CD14-positive monocyte (primary cell): ENCODE data around the gene POR. TPM values are rescaled to one million over a fixed set of nuclear protein-coding genes. Genes with fewer than 3 reads are reported as not detected.
A peak's percentile ranks its signal among the peaks of the same experiment; 100 is the strongest.

Experiments used
- DNase-seq, 3 donors: peaks; one replicate each; pipeline ENCODE4 v3.0.0-alpha.2; 2011 to 2022
- H2AFZ ChIP-seq: 2 replicates; pipeline ENCODE4 v1.6.0; 2012; ENCODE audit warnings: mild to moderate bottlenecking, low read depth, low read length, inconsistent platforms; ENCODE audit not compliant: insufficient read depth, poor library complexity, severe bottlenecking
- H3K27ac ChIP-seq, 2 donors: 1 replicate in 1 of 2; 2 replicates in 1 of 2; pipeline ENCODE4 v1.5.1; 2012 to 2013; ENCODE audit warnings: low read length in 2 of 2, control low read depth in 1 of 2, inconsistent platforms in 1 of 2, low read depth in 1 of 2, mild to moderate bottlenecking in 1 of 2
- H3K27me3 ChIP-seq, 2 donors: one replicate each; pipeline versions ENCODE4 v1.6.0 to v1.6.1; 2011 to 2013; ENCODE audit warnings: low read length in 2 of 2; ENCODE audit not compliant: control insufficient read depth in 2 of 2, insufficient read depth in 2 of 2
- H3K36me3 ChIP-seq, 2 donors: replicated peaks in 1 of 2; 1 replicate in 1 of 2; 2 replicates in 1 of 2; pipeline versions ENCODE4 v1.5.1 to v1.6.1; 2012 to 2013; ENCODE audit warnings: low read length in 2 of 2, control low read depth in 1 of 2, inconsistent platforms in 1 of 2, mild to moderate bottlenecking in 1 of 2; ENCODE audit not compliant: insufficient read depth in 2 of 2, control insufficient read depth in 1 of 2
- H3K4me1 ChIP-seq, 2 donors: 1 replicate in 1 of 2; 2 replicates in 1 of 2; pipeline versions ENCODE4 v1.5.1 to v1.6.1; 2012 to 2013; ENCODE audit warnings: low read length in 2 of 2, control low read depth in 1 of 2, inconsistent platforms in 1 of 2, mild to moderate bottlenecking in 1 of 2, moderate library complexity in 1 of 2; ENCODE audit not compliant: insufficient read depth in 2 of 2, control insufficient read depth in 1 of 2
- H3K4me2 ChIP-seq: replicated peaks from 2 replicates; pipeline ENCODE3; 2012; ENCODE audit warnings: low read length, moderate library complexity, mild to moderate bottlenecking; ENCODE audit not compliant: poor library complexity, severe bottlenecking; ENCODE audit errors: extremely low read depth
- H3K4me3 ChIP-seq, 3 experiments: fragments of 200-600 bp in 1 of 3; sonication (generic) in 1 of 3; replicated peaks in 1 of 3; 1 replicate in 2 of 3; 2 replicates in 1 of 3; pipeline ENCODE4 v1.5.1; 2011 to 2013; ENCODE audit warnings: low read length in 3 of 3, mild to moderate bottlenecking in 3 of 3, control low read depth in 2 of 3, low read depth in 2 of 3, inconsistent platforms in 1 of 3, moderate library complexity in 1 of 3
- H3K79me2 ChIP-seq: 2 replicates; pipeline ENCODE4 v1.6.0; 2012; ENCODE audit warnings: mild to moderate bottlenecking, control low read depth, inconsistent platforms, low read length, moderate library complexity; ENCODE audit not compliant: insufficient read depth
- H3K9ac ChIP-seq: 2 replicates; pipeline ENCODE4 v1.6.0; 2017; ENCODE audit warnings: low read length, mild to moderate bottlenecking; ENCODE audit not compliant: insufficient read depth, poor library complexity, severe bottlenecking
- H3K9me3 ChIP-seq, 2 donors: replicated peaks in 1 of 2; 1 replicate in 1 of 2; 2 replicates in 1 of 2; pipeline versions ENCODE4 v1.5.1 to v1.6.1; 2012 to 2013; ENCODE audit warnings: low read length in 2 of 2, control low read depth in 1 of 2; ENCODE audit not compliant: control insufficient read depth in 1 of 2, insufficient read depth in 1 of 2
- H4K20me1 ChIP-seq: 2 replicates; pipeline ENCODE4 v1.6.0; 2012; ENCODE audit warnings: mild to moderate bottlenecking, low read length, control low read depth, moderate library complexity; ENCODE audit not compliant: insufficient read depth
- H3K27ac Mint-ChIP-seq, 7 donors: one replicate each; pipeline ENCODE4 v1.8.0; 2020; ENCODE audit warnings: mild to moderate bottlenecking in 7 of 7, mixed read lengths in 7 of 7, moderate library complexity in 6 of 7, inconsistent platforms in 2 of 7
- H3K27me3 Mint-ChIP-seq, 3 donors: one replicate each; pipeline ENCODE4 v1.8.0; 2021 to 2022; ENCODE audit warnings: low read depth in 3 of 3, mild to moderate bottlenecking in 3 of 3, mixed read lengths in 3 of 3, moderate library complexity in 3 of 3, inconsistent platforms in 1 of 3
- H3K36me3 Mint-ChIP-seq, 2 donors: one replicate each; pipeline ENCODE4 v1.8.0; 2020; ENCODE audit warnings: mixed read lengths in 2 of 2, inconsistent platforms in 1 of 2, mild to moderate bottlenecking in 1 of 2
- H3K4me1 Mint-ChIP-seq: one replicate; pipeline ENCODE4 v1.8.0; 2020; ENCODE audit warnings: mild to moderate bottlenecking, mixed read lengths
- H3K4me3 Mint-ChIP-seq, 2 donors: one replicate each; pipeline ENCODE4 v1.8.0; 2020; ENCODE audit warnings: mild to moderate bottlenecking in 2 of 2, mixed read lengths in 2 of 2, moderate library complexity in 1 of 2
- H3K9me3 Mint-ChIP-seq, 7 donors: one replicate each; pipeline ENCODE4 v1.8.0; 2020 to 2022; ENCODE audit warnings: mixed read lengths in 7 of 7, mild to moderate bottlenecking in 6 of 7, moderate library complexity in 6 of 7, inconsistent platforms in 2 of 7
- CTCF ChIP-seq: fragments of 200-600 bp; IDR thresholded peaks from one replicate; pipeline ENCODE4 v1.8.0; 2022; ENCODE audit warnings: antibody characterized with exemption, mild to moderate bottlenecking
- WGBS: methylation state at CpG from one replicate; pipeline ENCODE4 v1.1.5; 2013; ENCODE audit warnings: missing lambda C conversion rate; ENCODE audit not compliant: insufficient coverage; 5-methylcytosine and 5-hydroxymethylcytosine counted together
- intact Hi-C, 2 donors: fragments of 100-400 bp; cut with micrococcal nuclease; formaldehyde crosslinking; loops; one replicate each; pipeline versions ENCODE4 v1.15.0 to v1.15.1; 2023
- polyA plus RNA-seq, 3 donors: library from polyadenylated mRNA; depleted of rRNA in 1 of 3; unstranded in 2 of 3; stranded (reverse) in 1 of 3; fragments of 300-500 nt in 2 of 3; fragments of >200 nt in 1 of 3; fragmentation: Illumina TruSeq in 2 of 3; gene quantifications; 1 replicate in 2 of 3; 2 replicates in 1 of 3; pipeline ENCODE4 v1.2.3, GENCODE V29; 2012 to 2021

POR gene
- polyA plus RNA-seq, 3 donors = 90.5 to 102 (median 98.1) TPM

DNA sequence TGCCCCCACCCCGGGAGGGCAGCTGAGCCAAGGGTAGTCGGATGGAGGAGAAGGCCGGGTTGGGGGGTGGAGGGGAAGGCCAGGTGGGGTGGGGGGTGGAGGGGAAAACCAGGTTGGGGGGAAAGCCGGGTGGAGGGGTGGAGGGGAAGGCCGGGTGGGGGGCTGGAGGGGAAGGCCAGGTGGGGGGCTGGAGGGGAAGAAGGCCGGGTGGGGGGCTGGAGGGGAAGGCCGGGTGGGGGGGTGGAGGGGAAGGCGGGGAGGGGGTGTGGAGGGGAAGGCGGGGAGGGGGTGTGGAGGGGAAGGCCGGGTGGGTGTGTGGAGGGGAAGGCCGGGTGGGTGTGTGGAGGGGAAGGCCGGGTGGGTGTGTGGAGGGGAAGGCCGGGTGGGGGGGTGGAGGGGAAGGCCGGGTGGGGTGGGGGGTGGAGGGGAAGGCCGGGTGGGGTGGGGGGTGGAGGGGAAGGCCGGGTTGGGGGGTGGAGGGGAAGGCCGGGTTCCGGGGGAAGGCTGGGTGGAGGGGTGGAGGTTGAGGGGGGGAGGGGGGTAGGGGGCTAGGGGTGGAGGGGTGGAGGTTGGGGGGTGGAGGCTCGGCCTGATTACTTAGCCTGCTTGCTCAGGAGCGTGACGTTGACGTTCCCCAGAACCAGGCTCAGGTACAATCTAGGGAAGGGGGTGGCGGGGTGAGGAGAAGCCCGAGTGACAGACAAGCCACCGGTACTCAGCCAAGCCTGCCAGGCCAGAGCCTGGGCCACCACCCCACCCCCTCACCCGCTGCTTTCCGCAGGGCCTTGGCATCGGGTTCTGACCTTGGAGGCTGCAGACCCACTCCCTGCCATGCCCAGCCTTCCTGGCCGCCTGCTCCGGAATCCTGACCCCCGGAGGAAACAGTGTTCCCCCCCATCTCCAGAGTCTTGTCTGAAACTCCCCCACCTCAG, 73.9 kb downstream of the POR start:
- Histone ChIP-seq H2AFZ (no peak overlapping the region), H3K4me3 (no peak overlapping the region), H3K9ac (no peak overlapping the region), H3K27ac (no peak overlapping the region), H3K79me2 (peaks cover 5% of the 10 kb centered on the region), H3K4me1 (peaks cover 7 to 8% of the 10 kb centered on the region in 2 donors), H3K36me3 (peaks cover 43 to 45% of the 10 kb centered on the region in 2 donors), H3K9me3 (no peaks in the 10 kb centered on the region), H4K20me1 (peaks cover 44% of the 10 kb centered on the region), H3K4me2 (no peak overlapping the region), H3K27me3 (no peaks in the 10 kb centered on the region)
- Mint-ChIP-seq H3K9me3 (no peaks in the 10 kb centered on the region), H3K27ac (no peak overlapping the region), H3K4me1 (peaks cover 18% of the 10 kb centered on the region), H3K27me3 (no peaks in the 10 kb centered on the region), H3K4me3 (no peak overlapping the region), H3K36me3 (peaks cover 33 to 54% of the 10 kb centered on the region in 2 donors)
- intact Hi-C loops = no loop called here
- no peak for TF ChIP-seq CTCF
- no peak for DNase-seq
- WGBS = 90% methylated on average over 8 of the region's 31 CpGs

DNA sequence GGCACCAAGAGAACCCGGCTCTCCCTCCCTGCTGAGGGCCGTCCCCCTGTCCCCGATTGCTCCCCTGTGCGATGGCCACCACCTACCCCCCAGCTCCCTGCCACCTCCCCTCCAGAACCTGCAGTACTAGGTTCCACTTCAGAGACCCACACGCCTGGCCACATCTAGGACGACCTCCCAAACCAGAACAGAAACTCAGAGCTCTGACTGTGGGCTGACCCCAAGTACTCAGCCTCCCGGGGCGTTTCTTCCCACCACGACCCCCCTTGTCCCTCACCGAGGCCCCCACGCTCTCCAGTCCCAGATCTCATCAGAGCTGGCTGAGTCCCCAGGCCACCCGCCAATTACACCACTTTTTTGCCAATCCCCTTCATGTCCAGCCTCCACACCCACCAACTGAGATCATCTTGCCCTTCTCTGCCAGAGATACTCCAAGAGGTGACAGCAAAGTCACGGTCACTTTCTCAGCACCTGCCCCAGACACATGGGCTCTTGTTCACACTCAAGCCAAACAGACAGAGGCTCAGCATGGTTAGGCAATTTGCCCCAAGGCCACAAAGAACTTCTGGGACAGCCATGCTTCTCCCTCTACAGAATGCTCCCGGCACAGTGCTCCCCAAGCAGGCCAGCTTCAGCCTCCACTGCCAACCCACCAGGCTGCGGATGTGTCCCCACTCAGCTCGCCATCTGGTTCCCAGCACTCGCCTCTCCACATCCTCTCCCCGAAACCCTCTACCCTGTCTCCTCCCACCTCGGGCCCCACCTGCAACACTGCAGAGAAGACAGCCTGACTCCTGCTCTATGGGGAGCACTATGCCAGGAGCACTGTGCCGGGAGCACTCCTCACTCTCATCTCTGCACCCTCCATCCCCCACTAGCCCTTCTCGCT, 74.8 kb downstream of the POR start:
- WGBS = 74% methylated on average over 17 of the region's 21 CpGs
- Histone ChIP-seq H2AFZ (no peak overlapping the region), H3K79me2 (peaks cover 5% of the 10 kb centered on the region), H3K9me3 (no peaks in the 10 kb centered on the region), H3K4me2 (no peak overlapping the region), H3K4me3 (no peak overlapping the region), H3K9ac (no peak overlapping the region), H3K36me3 (peaks cover 34 to 36% of the 10 kb centered on the region in 2 donors), H3K4me1 (peaks cover 9 to 15% of the 10 kb centered on the region in 2 donors), H3K27ac (no peak overlapping the region), H4K20me1 (peaks cover 38% of the 10 kb centered on the region), H3K27me3 (no peaks in the 10 kb centered on the region)
- no peak for TF ChIP-seq CTCF
- Mint-ChIP-seq H3K36me3 (peaks cover 31 to 50% of the 10 kb centered on the region in 2 donors), H3K4me1 (peaks cover 19% of the 10 kb centered on the region), H3K27me3 (no peaks in the 10 kb centered on the region), H3K4me3 (no peak overlapping the region), H3K9me3 (no peaks in the 10 kb centered on the region), H3K27ac (peak overlapping the region in 4 of 7 donors; percentile 19 to 60 (median 36))
- DNase-seq = no peak
- intact Hi-C loops = no loop called here
